Thyroid gland (tissue), 4 donors: ENCODE measurements around the gene ADAM22. TPM values are rescaled to one million over a fixed set of nuclear protein-coding genes. Genes with fewer than 3 reads are reported as not detected.
A peak's percentile ranks its signal among the peaks of the same experiment; 100 is the strongest.

Experiments
- DNase-seq, 2 donors: peaks; one replicate each; pipeline ENCODE4 v3.0.0-alpha.2; 2019
- H3K27ac ChIP-seq, 3 donors: fragments of 200-600 bp; sonication (generic); 1 replicate in 2 of 3; 2 replicates in 1 of 3; pipeline ENCODE4 v1.5.1; 2016 to 2019; ENCODE audit warnings: mild to moderate bottlenecking in 1 of 3, moderate library complexity in 1 of 3
- H3K27me3 ChIP-seq: fragments of 200-600 bp; sonication (generic); one replicate; pipeline ENCODE4 v1.5.1; 2019
- H3K36me3 ChIP-seq, 2 donors: fragments of 200-600 bp; sonication (generic); one replicate each; pipeline ENCODE4 v1.5.1; 2016 to 2019
- H3K4me1 ChIP-seq, 2 donors: fragments of 200-600 bp; sonication (generic); one replicate each; pipeline ENCODE4 v1.5.1; 2017 to 2019
- H3K4me3 ChIP-seq, 3 donors: fragments of 200-600 bp; sonication (generic); replicated peaks in 1 of 3; 1 replicate in 2 of 3; 2 replicates in 1 of 3; pipeline ENCODE4 v1.5.1; 2016; ENCODE audit warnings: mild to moderate bottlenecking in 1 of 3
- H3K9me3 ChIP-seq: fragments of 200-600 bp; sonication (generic); one replicate; pipeline ENCODE4 v1.5.1; 2017
- CTCF ChIP-seq, 6 experiments: fragments of 200-600 bp in 3 of 6; fragments of 450-650 bp in 3 of 6; sonication (generic) in 3 of 6; IDR thresholded peaks; one replicate each; pipeline ENCODE4 v1.5.1; 2016 to 2019; ENCODE audit warnings: antibody characterized with exemption in 6 of 6, mild to moderate bottlenecking in 2 of 6, inconsistent platforms in 1 of 6, moderate library complexity in 1 of 6
- POLR2A ChIP-seq, 2 donors: fragments of 450-650 bp; IDR thresholded peaks; one replicate each; pipeline ENCODE4 v1.6.1; 2017; ENCODE audit warnings: antibody characterized with exemption in 2 of 2, mild to moderate bottlenecking in 2 of 2, moderate library complexity in 1 of 2
- WGBS, 2 donors: methylation state at CpG; one replicate each; pipeline ENCODE4 v1.1.5; 2017; 5-methylcytosine and 5-hydroxymethylcytosine counted together
- intact Hi-C: fragments of 100-400 bp; cut with DNase I; formaldehyde crosslinking; loops from one replicate; pipeline ENCODE4 v1.15.1; 2023
- total RNA-seq, 4 donors: library from RNA; depleted of rRNA; stranded (reverse); fragments of >200 nt; gene quantifications; one replicate each; pipeline ENCODE4 v1.2.3, GENCODE V29; 2016

ADAM22 gene
- total RNA-seq, 4 donors from 2014 or later: 13.0 to 25.0 (median 17.1) TPM

- Histone ChIP-seq H3K27me3 (no peaks in the 10 kb centered on the region), H3K27ac (no peak overlapping the region), H3K9me3 (no peaks in the 10 kb centered on the region), H3K36me3 (no peaks in the 10 kb centered on the region), H3K4me1 (no peaks in the 10 kb centered on the region), H3K4me3 (no peak overlapping the region)
- intact Hi-C loops: no loop called here
- TF ChIP-seq CTCF (IDR thresholded peaks at IDR 0.05): no peak
- TF ChIP-seq POLR2A (IDR thresholded peaks at IDR 0.05): no peak
- DNase-seq: no peak
- 38 to 47% methylated on average over 3 to 6 of the region's 6 CpGs for WGBS, 2 donors
Observed at GRCh38 chr7:87926581-87927461, 7.2 kb upstream of the ADAM22 start.

- no peak for DNase-seq
- WGBS, 2 donors: 13 to 17% methylated on average over 9 of the region's 9 CpGs
- TF ChIP-seq CTCF (IDR thresholded peaks at IDR 0.05) (no peak), POLR2A (IDR thresholded peaks at IDR 0.05) (no peak)
- peaks cover 0 to 6% of the 10 kb centered on the region in 2 donors for H3K4me1 ChIP-seq
- intact Hi-C loops: no loop called here
- H3K4me3 ChIP-seq: peak overlapping the region in 2 of 3 donors; percentile 44 to 64
- H3K9me3 ChIP-seq: no peaks in the 10 kb centered on the region
- peak overlapping the region in 2 of 3 donors; percentile 10 to 58 for H3K27ac ChIP-seq
- H3K36me3 ChIP-seq: no peaks in the 10 kb centered on the region
- H3K27me3 ChIP-seq: no peaks in the 10 kb centered on the region
Observed at GRCh38 chr7:87933605-87933952, 472 bp upstream of the ADAM22 start.

GRCh38 chr7:87934699-87935383 is 790 bp downstream of the ADAM22 start:
- WGBS, 2 donors: 3 to 6% methylated on average over 34 to 45 of the region's 47 CpGs
- Histone ChIP-seq H3K9me3 (no peaks in the 10 kb centered on the region), H3K27ac (peak overlapping the region in 1 of 3 donors; percentile 62), H3K27me3 (no peaks in the 10 kb centered on the region), H3K36me3 (no peaks in the 10 kb centered on the region), H3K4me3 (peak overlapping the region; percentile 44 to 64 (median 58)), H3K4me1 (peaks cover 0 to 6% of the 10 kb centered on the region in 2 donors)
- TF ChIP-seq CTCF (IDR thresholded peaks at IDR 0.05): no peak
- no peak for TF ChIP-seq POLR2A (IDR thresholded peaks at IDR 0.05)
- intact Hi-C loops: no loop called here
- peak; percentile 11 to 14 for DNase-seq

- H3K4me3 ChIP-seq: peak overlapping the region; percentile 44 to 64 (median 58)
- TF ChIP-seq POLR2A (IDR thresholded peaks at IDR 0.05) (no peak), CTCF (IDR thresholded peaks at IDR 0.05) (no peak)
- no peaks in the 10 kb centered on the region for H3K9me3 ChIP-seq
- H3K27me3 ChIP-seq: no peaks in the 10 kb centered on the region
- H3K4me1 ChIP-seq: peaks cover 0 to 6% of the 10 kb centered on the region in 2 donors
- H3K27ac ChIP-seq: no peak overlapping the region
- WGBS, 2 donors: 37 to 48% methylated on average over 8 of the region's 8 CpGs
- intact Hi-C loops: no loop called here
- DNase-seq: no peak
- H3K36me3 ChIP-seq: no peaks in the 10 kb centered on the region
Observed at GRCh38 chr7:87935384-87935706, 1.3 kb downstream of the ADAM22 start.

GRCh38 chr7:87941138-87941537 is 7.1 kb downstream of the ADAM22 start:
- H3K4me3 ChIP-seq: no peak overlapping the region
- intact Hi-C loops: no loop called here
- peaks cover 0 to 3% of the 10 kb centered on the region in 2 donors for H3K4me1 ChIP-seq
- 97% methylated on average over 4 of the region's 4 CpGs for WGBS, 2 donors
- no peak for DNase-seq
- no peaks in the 10 kb centered on the region for H3K27me3 ChIP-seq
- H3K36me3 ChIP-seq: no peaks in the 10 kb centered on the region
- no peak for TF ChIP-seq POLR2A (IDR thresholded peaks at IDR 0.05)
- no peak for TF ChIP-seq CTCF (IDR thresholded peaks at IDR 0.05)
- no peak overlapping the region for H3K27ac ChIP-seq
- no peaks in the 10 kb centered on the region for H3K9me3 ChIP-seq
